Measurements from ENCODE around the gene YBEY.
"Not testable (repeated sequence)": the region's sequence is repeated elsewhere in the genome, so short reads cannot be mapped to it uniquely, and the experiment has no call there.

The YBEY gene, protein sequence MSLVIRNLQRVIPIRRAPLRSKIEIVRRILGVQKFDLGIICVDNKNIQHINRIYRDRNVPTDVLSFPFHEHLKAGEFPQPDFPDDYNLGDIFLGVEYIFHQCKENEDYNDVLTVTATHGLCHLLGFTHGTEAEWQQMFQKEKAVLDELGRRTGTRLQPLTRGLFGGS

GRCh38 chr21:46285761-46286647 is at the start of gene YBEY:
YBEY (plus strand) TSS chr21:46286342; CDS start chr21:46286914, 572 bp downstream.
- peak; percentile 83 for DNase-seq (ENCODE audit: low read depth)

GRCh38 chr21:46237474-46237873 is 48.7 kb upstream of the YBEY start:
- DNase-seq (ENCODE audit: low read depth): no peak

DNA sequence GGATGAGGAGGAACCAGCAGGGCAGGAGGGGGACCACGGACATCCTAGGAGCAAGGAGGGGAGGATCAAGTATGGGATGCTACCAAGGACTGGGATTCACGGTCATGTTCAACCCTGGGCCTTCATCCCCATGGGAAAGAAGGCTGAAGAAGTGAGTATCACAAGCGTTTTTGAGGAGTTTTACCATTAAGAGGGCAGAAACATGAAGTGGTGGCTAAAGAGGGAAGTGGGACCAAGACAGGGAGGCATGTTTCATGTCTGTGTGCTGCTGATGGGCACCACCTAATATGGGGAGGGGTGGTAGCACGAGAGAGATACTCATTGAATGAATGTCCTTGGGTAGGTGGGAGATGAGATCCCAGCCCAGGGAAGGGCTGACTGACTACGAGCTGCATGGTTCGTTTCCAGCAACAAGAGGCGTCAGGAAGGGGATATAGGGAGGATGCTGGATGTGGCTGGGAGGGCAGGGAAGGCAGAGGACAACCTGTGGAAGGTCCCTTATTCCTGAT is 46.3 kb upstream of the YBEY start:
- no peak for DNase-seq (ENCODE audit: low read depth)

- not testable (repeated sequence) for DNase-seq (ENCODE audit: low read depth)
Measured at GRCh38 chr21:46241577-46241976, 44.6 kb upstream of the YBEY start.

- no peak for DNase-seq (ENCODE audit: low read depth)
Measured at GRCh38 chr21:46243325-46243724, 42.8 kb upstream of the YBEY start.

DNA sequence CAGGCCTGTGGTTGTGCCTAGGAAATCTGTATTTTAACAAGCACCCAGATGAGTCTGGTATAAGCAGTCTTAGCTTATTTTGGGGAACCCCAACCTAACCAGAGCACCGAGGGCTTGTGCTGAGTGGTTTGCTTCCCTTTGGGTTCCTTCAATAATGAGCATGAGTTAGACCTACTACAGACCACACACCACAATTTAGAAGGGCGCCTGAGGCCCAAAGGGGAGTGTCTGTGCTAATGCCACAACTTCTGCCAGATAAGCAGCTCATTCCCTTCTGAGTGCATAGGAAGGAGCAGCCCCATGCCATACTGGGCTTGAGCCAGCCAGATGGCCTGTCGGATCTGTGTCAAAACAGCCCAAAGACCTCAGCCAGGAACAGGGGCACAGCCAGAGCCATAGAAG is 42.2 kb upstream of the YBEY start:
- no peak for DNase-seq (ENCODE audit: low read depth)

GRCh38 chr21:46244602-46245001 is 41.5 kb upstream of the YBEY start:
- DNase-seq (ENCODE audit: low read depth): no peak

DNA sequence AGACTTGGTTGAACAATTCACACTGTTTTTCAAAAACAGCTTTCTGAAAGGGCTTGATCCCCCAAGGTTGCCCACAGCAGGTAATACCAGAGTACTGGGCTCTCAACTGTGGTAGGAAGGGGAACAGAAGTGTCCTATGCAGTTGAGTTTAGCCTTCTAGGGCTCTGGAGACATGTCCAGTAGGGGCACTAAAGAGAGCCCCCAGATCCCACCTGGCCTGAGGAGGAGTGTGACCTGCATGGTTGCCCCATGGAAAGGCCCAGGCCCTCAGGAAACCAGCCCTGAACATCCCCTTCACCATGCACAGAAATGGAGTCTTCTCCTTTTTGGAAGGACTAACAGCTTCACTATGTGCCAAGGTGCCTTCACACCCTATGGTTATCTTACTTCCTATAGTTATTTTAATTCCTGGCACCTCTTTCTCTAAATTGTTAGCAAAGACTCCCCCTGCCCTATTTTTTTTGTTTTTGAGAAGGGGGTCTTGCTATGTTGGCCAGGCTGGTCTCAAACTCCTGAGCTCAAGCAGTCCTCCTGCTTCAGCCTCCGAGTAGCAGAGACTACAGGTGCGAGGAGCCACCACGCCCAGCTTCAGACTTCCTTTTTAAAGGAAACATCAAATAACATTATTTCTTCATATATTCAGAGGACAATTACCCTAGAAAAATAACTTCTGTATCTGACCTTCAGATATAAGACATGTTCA is 40.8 kb upstream of the YBEY start:
- DNase-seq (ENCODE audit: low read depth): no peak

DNA sequence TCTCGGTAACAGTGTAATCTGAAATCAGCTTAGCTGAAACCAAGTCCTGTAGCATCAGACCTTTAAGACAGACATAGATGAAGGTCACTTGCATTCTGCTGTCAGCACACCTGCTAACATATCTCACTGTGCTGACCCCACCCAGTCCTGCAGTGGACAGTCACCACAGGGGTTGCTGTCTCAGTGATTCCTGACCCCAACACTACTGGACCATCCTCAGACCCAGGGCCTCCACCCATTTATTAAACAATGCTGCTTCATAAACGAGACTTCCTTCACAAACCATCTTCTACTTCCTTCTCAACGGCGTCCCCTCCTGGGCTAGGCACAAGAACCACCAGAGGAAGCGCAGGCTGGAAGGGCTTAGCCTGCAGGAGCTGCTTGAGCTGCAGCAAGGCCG is 39.8 kb upstream of the YBEY start:
- DNase-seq (ENCODE audit: low read depth): no peak

GRCh38 chr21:46247699-46248421 is 38.3 kb upstream of the YBEY start:
- no peak for DNase-seq (ENCODE audit: low read depth)

- DNase-seq (ENCODE audit: low read depth): no peak
Measured at GRCh38 chr21:46248422-46248782, 37.7 kb upstream of the YBEY start.

- DNase-seq (ENCODE audit: low read depth): no peak
Measured at GRCh38 chr21:46248827-46249226, 37.3 kb upstream of the YBEY start.

GRCh38 chr21:46250146-46250725 is 35.9 kb upstream of the YBEY start:
- DNase-seq (ENCODE audit: low read depth): no peak

DNA sequence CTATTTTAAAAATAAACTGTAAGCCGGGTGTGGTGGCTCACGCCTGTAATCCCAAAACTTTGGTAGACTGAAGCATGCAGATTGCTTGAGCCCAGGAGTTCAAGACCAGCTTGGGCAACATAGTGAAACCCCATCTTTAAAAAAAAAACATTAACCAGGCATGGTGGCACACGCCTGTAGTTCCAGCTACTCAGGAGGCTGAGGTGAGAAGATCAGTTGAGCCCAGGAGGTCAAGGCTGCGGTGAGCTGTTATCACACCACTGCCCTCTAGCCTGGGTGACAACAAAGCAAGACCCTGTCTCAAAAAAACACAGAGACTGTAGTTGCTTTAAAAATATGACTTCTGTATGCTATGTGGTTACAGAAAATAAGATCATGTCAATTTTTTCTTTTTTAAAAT is 33.3 kb upstream of the YBEY start:
- no peak for DNase-seq (ENCODE audit: low read depth)

DNA sequence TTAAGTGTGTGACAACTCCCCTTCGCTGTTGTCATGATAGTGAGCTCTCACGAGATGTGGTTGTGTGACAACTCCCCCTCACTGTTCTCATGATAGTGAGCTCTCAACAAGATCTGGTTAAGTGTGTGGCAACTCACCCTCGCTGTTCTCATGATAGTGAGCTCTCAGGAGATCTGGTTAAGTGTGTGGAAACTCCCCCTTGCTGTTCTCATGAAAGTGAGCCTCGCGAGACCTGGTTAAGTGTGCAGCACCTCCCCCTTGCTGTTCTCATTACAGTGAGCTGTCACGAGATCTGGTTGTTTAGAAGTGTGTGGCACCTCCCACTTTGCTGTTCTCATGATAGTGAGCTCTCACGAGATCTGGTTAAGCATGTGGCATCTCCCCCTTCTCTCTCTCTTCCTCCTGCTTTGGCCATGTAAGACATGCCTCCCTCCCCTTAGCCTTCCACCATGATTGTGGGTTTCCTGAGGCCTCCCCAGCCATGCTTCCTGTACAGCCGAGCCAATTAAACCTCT is 32.5 kb upstream of the YBEY start:
- DNase-seq (ENCODE audit: low read depth): peak; percentile 36

GRCh38 chr21:46254208-46254975 is 31.8 kb upstream of the YBEY start:
- DNase-seq (ENCODE audit: low read depth): no peak

- no peak for DNase-seq (ENCODE audit: low read depth)
Measured at GRCh38 chr21:46255166-46255565, 31.0 kb upstream of the YBEY start.

- DNase-seq (ENCODE audit: low read depth): no peak
Measured at GRCh38 chr21:46255758-46256337, 30.3 kb upstream of the YBEY start.

DNA sequence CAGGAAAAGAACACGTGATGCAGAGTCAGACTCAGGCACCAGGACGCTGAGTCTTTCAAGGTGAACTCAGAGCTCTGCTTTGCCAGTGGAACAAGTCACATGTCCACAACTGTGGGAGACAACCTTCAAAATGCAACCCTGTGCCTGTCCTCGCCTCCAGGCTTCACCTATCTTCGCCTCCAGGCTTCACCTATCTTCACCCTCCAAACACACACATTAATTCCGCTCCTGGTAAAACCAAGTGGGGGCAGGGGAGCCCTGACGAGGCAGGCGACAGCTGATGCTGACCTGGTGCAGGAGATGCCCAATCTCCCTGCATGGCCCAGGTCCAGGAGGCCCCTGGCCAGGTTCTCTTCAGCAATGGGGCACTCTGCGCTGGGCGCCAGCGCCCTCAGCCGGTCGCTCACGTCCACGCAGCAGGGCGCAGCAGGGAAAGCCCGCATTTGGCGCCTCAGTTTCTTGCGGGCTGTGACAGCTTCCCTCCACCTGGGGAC is 29.6 kb upstream of the YBEY start:
- DNase-seq (ENCODE audit: low read depth): no peak

GRCh38 chr21:46264046-46264689 is 22.0 kb upstream of the YBEY start:
- no peak for DNase-seq (ENCODE audit: low read depth)

All from stimulated activated CD8-positive, alpha-beta memory T cell treated with anti-CD3 and anti-CD28 coated beads, Interleukin-4, amount 100 ng/mL, for 24 hours (primary cell).